NCI-H146 treated with DMSO at 0.1 percent for 48 hours (cell line): Measurements from ENCODE around the gene PRR9.
"Not testable (repeated sequence)": the region's sequence is repeated elsewhere in the genome, so short reads cannot be mapped to it uniquely, and the experiment has no call there.

Experiments used
- DNase-seq: peaks from one replicate; lab custom pipeline; 2025; ENCODE audit not compliant: unreplicated experiment; lab: John Stamatoyannopoulos, UW

The PRR9 gene

DNA sequence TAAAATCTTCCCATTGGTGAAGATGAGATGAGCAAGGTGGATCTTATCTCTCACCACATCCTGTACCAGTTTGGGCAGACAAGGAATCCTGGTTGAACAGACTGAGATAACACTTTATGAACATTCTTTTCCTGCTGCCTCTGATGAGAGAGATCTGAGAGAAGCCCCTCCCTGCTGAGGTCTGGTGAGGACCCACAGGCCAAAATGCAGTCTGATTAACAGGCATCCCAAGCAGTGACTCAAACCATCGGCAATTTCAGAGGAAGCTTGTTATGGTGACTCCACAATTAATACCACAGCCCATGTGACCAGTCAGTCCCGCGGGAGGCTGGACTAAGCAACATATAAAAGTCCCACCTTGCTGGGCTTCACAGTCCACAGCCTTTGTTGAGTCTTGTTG, at the start of gene PRR9:
PRR9 (plus strand) TSS at position 373 of the 400 bp plus-strand sequence. CDS start 561 bp downstream, outside the sequence.
- DNase-seq: no peak

DNA sequence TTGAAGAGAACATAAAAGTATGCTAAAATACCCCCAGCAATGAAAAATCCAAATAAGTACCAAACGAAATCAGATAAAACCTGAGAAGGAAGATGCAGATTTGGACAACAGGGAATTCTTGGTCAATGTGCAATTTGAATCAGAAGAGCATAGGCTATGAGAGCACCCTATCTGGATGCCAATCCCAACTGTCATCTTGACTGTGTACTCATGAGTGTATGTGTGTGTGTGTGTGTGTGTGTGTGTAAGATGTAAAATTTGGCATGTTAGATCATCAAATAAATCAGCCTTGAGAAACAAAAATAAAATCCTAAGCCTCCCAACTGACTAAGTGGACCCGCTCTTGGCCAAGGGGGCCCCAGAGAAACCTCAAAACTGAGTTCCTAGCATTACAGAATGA, 48.7 kb upstream of the PRR9 start:
- DNase-seq: no peak

- DNase-seq: no peak
Measured at GRCh38 chr1:153174624-153175023, 42.8 kb upstream of the PRR9 start.

DNA sequence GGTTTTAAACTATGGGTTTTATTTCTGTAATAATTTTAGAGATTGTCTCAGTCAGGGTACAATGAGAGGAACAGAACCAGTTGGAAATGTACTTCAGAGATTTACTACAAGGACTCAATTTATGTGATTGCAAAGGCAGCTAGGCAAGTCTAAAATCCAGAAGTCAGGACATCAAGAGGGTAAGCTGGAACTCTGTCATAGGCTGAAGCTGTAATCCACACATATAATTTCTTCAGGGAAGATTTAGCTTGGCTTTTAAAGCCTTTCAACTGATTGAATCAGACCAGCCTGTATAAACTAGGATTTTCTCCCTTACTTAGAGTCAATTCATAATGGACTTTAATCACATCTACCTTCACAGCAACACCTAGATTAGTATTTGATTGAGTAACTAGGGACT, 38.5 kb upstream of the PRR9 start:
- DNase-seq: no peak

DNA sequence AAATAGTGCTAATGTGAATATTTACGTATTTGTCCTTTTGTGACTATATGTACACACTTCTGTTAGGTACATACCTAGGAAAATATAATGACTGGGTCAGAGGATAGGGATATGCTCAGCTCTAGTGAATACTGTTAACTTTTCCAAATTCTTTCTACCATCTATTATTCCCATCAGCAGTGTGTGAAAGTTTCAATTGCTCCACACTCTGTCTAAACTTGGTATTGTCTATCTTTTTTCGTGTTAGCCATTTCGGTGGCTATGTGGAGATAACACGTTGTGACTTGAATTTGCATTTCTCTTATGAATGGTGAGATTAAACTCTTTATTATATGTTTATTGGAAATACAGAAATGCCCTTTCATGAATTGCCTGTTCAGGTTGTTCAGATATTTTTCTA, 36.8 kb upstream of the PRR9 start:
- DNase-seq: no peak

- DNase-seq: not testable (repeated sequence)
Measured at GRCh38 chr1:153188301-153188700, 29.1 kb upstream of the PRR9 start.

DNA sequence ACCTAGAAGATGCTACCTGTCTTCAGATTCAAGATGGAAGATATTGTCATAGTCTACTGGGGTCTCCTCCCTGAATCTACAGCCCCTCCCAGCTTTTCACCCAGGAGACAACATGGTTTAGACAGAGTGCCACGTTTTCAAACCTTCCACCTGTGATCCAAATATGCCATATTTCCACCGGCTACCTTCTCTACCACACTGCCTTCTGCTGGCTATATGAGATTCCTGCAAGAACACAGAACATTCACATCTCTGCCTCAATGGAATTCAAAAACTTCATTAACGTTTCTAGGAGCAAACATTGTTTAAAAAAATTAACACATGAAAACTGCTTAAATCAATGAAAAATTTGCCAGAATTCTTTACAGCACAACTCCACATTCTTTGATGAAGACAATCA, 27.0 kb upstream of the PRR9 start:
- peak; percentile 15 for DNase-seq

GRCh38 chr1:153192697-153193096, 24.7 kb upstream of the PRR9 start:
- DNase-seq: peak; percentile 1

DNA sequence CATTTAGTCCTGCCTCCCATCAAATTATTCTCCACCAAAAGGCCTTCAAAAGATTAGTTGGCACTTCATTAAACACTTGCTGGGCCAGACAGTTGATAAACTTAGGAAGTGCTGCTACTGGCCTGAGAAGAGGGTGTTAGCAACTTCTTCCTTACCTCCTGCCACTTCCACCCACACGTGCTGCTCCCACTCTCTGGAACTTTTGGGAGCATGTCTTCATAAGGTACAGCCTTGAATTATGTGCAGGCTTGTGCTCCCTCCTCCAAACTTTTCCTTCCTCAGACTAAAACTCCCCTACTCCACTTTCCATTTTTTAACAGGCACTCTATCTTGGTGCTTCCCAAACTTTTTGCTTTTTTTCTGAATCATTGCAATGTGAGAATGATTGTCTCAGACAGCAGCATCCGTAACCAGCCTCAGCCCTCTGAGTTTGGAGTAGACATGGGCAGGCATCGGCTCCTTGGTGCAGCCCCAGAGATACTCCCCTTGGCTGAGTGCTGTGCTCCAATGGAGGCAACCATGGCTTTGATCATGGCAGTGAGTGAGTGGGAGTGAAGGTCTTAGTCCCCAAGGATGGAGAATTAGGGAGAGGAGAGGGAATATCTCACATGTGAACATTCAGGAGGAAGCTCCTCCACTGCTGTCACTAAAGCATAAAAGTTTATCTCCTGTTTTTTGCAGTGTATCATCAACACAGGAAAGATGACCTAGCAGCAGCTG, 22.9 kb upstream of the PRR9 start:
- DNase-seq: no peak

DNA sequence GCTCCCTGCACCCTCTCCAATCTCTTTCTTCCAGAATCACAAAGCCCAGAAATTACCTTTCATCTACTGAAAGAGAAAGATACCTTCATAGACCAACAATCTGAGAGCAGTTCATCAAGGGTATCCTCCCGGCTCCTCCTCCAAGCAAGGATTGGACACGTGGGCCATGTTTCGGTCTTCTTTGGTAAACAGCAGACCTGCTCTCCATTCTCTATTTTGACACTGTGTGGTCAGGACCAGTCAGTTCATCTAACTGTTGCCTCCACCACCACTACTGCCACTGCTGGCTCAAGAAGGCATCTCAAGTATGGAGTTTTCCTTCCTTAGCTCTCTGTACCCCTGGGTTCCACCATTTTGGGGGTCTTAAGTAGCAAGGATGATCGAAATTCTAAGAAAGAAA, 22.2 kb upstream of the PRR9 start:
- no peak for DNase-seq

- DNase-seq: no peak
Measured at GRCh38 chr1:153202006-153202405, 15.4 kb upstream of the PRR9 start.

GRCh38 chr1:153203130-153203529, 14.3 kb upstream of the PRR9 start, which contains the start of gene LELP1:
Gene LELP1 (plus strand): TSS chr1:153203430. CDS start chr1:153204708, 1,278 bp downstream.
- no peak for DNase-seq

DNA sequence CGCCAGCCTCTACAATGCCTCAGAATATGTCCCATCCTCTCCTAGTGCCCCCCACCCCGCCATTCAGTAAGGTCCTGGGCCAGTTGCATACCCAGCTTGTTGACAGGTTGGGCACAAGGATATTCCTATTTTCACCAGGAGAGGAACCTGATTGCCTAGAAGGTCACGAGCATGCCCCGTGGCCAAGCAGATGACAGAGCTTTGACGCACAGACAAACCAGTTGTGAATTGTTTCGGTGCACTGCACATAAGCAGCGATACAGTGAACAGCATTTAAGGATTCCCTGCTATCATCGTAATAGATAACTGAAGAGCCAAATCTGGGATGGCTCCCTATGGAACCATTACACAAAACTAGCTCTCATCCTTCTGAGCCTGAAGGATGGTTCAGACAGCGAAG, 10.8 kb upstream of the PRR9 start:
- no peak for DNase-seq

- DNase-seq: no peak
Measured at GRCh38 chr1:153210206-153210605, 7.2 kb upstream of the PRR9 start.

DNA sequence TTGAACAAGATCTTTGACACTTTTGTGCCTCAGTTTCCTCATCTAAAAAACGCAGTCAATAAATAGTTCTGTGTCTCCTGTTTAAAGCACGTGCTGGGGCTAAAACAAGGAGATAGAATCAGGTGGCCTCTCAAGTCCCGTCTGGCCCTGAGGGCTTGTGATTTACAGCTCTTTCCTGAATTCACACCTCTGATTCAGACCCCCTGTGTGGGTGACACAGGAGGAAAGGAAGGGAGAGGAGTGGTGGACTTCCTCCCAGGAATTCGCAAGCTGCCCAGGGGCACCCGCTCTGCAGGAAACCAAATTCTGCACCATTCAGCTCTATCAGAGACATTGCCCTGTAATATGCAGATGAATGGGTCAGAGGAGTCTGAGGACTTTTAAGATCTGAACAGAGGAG, 5.2 kb upstream of the PRR9 start:
- DNase-seq: no peak

DNA sequence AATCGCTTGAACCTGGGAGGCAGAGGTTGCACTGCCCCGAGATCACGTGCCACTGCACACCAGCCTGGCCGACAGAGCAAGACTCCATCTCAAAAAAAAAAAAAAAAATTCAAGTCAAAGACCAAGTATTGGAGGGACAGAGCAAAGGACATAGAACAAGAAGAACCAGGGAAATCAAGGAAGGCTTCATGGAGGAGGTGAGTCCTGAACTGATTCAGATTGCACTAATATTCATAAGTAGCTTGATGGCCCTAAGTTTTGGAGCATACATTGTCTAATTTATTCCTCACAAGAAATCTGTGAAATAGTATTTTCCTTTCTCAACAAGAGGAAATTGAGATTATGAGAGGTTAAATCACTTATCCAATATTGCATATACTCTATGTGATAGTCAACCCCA, 3.9 kb upstream of the PRR9 start:
- no peak for DNase-seq

DNA sequence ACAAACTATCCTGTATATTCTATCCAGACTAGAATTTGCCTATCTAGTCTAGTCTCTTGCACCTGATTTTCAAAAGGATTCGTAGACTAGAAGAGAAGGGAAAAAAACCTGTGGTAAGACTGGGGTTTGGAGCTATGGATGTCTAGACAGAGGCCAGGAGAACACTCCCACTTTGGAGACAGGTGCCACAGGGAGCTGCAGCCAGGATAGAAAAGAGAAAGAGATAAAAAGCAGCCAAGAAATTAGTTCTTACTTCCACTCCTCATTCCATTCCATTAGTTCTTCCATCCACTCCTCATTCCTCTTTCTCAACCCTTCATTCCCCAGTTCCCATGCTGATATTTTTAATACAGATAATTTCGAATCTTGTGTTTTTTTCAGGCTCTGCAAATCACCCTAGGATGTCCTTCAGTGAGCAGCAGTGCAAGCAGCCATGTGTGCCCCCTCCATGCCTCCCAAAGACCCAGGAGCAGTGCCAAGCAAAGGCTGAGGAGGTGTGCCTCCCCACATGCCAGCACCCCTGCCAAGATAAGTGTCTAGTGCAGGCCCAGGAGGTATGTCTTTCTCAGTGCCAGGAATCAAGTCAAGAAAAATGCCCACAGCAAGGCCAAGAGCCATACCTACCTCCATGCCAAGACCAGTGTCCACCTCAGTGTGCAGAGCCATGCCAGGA, 496 bp downstream of the PRR9 start:
- DNase-seq: no peak

DNA sequence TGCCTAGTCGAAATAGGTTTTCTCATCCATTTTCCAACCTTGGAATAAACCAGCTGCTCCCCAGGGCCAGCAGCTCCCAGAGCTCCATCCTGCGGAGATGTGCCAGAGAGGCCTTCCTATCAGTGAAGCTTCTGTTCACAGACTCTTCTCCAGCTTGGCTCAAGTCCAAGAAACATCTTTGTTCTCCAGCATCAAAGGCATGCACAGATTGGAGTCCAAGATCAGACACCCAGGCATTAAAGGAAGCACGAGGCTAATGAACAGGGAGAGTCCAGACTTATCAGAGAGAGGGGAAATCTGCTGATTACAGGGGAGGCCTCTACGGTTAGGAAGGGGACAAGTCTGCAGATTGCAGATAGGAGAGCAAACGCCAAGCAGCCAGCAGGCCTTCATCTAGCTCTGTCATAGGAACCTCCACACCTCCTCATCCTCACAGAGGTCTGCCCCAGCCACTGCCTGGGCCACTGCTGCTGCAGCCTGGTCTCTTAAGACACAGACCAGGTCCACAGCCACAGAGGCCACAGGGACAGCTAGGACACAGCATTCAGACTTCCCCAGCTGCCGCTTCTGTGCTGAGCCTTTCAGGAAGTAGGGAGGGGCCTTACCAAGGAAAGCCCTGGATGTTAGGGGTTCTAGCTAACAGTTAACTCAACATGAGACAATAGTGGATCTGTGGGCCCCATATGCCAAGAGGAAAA, 3.4 kb downstream of the PRR9 start:
- no peak for DNase-seq

DNA sequence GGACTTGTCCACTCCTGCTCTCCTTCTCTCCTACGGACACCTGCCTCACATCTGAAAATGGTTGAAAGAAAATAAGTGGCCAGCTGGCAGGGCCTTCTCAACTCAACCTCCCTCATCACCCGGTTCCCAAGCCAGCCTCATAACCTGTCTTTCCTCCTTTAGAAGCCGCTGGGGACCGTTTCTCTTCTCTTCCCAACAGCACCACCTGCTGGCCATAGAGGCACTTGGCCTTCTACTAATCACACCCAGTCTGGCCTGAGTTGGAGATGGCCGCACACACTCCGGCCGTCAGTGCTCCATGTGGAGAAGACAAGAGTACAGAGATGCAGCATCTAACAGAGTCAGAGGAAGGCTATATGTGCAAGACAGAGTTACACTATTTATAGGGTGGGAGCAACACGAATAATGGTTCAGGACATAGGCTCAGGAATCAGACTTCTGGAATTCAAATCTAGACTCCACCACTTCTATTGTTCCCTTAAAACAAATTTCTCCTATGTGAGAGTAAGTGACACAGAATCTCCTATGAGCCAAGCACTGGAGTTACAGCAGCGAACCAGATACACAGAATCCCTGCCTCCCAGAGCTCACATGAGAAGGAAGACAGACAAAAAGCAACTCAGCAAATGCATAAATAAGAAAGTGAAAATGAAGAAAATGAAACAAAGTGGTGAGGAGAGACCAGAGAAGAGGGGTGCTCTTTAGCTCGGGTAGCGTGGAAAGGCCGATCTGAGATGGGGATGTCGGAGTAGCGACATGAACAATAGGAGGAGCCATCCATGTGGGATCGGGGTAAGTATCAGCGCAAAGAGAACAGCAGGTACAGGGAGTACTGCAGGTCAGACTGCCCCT, 5.9 kb downstream of the PRR9 start:
- DNase-seq: peak; percentile 25

GRCh38 chr1:153227810-153228209, 10.4 kb downstream of the PRR9 start:
- no peak for DNase-seq

GRCh38 chr1:153228491-153228890, 11.1 kb downstream of the PRR9 start:
- DNase-seq: no peak
